Measurements from ENCODE around the gene STT3A.

GRCh38 chr11:125662689-125663088, 70.0 kb downstream of the STT3A start:
- TF ChIP-seq CTCF (IDR thresholded peaks at IDR 0.05; ENCODE audit: insufficient read depth, low read length) (no peak), REST (IDR thresholded peaks at IDR 0.05; ENCODE audit: insufficient replicate concordance, low read depth) (no peak), SPI1 (IDR thresholded peaks at IDR 0.05; ENCODE audit: borderline replicate concordance, low read depth) (no peak), POLR2AphosphoS5 (IDR thresholded peaks at IDR 0.05; ENCODE audit: low read depth) (no peak)
